ENCODE results near the gene FBXL22.
A peak's percentile ranks its signal among the peaks of the same experiment; 100 is the strongest.

The FBXL22 gene

GRCh38 chr15:63601026-63601703 lies 4.0 kb downstream of the FBXL22 start (continued):
- no peak for TF ChIP-seq PRDM2 (tag by site-specific recombination; IDR thresholded peaks at IDR 0.05; ENCODE audit: borderline replicate concordance)
- TF ChIP-seq ZNF580 (tag by site-specific recombination; IDR thresholded peaks at IDR 0.05), result no peak
- 0 out of 2 replicates have a peak, but pooled peaks have one; percentile 23 for TF ChIP-seq IKZF3 (tag by site-specific recombination; IDR thresholded peaks at IDR 0.05)
- TF ChIP-seq ZFP37 (tag by site-specific recombination; IDR thresholded peaks at IDR 0.05), result 0 out of 2 replicates have a peak, but pooled peaks have one; percentile 21
- TF ChIP-seq ZNF433 (tag by site-specific recombination; IDR thresholded peaks at IDR 0.05; ENCODE audit: low read depth), result no peak
- no peak for TF ChIP-seq KLF10 (tag by site-specific recombination; IDR thresholded peaks at IDR 0.05)
- no peak for TF ChIP-seq ZNF416 (tag by site-specific recombination; IDR thresholded peaks at IDR 0.05)
- no peak for TF ChIP-seq ZNF596 (tag by site-specific recombination; IDR thresholded peaks at IDR 0.05)
- TF ChIP-seq ZNF600 (tag by site-specific recombination; IDR thresholded peaks at IDR 0.05), result peak; percentile 27; the same call in 1 of the 2 replicates
- TF ChIP-seq ZNF221 (tag by site-specific recombination; IDR thresholded peaks at IDR 0.05; ENCODE audit: borderline replicate concordance), result no peak
- no peak; the same call in 1 of the 2 replicates for TF ChIP-seq WT1 (tag by site-specific recombination; IDR thresholded peaks at IDR 0.05)
- no peak for TF ChIP-seq ZNF354C (tag by site-specific recombination; IDR thresholded peaks at IDR 0.05; ENCODE audit: borderline replicate concordance, low read depth)
- TF ChIP-seq ZFP3 (tag by site-specific recombination; IDR thresholded peaks at IDR 0.05; ENCODE audit: low read depth), result no peak
- no peak for TF ChIP-seq GFI1B (tag by site-specific recombination; IDR thresholded peaks at IDR 0.05)
- no peak for TF ChIP-seq GLI4 (tag by site-specific recombination; IDR thresholded peaks at IDR 0.05)
- TF ChIP-seq ZNF529 (tag by site-specific recombination; IDR thresholded peaks at IDR 0.05; ENCODE audit: insufficient replicate concordance), result no peak
- TF ChIP-seq ZNF132 (tag by site-specific recombination; IDR thresholded peaks at IDR 0.05; ENCODE audit: borderline replicate concordance), result no peak
- TF ChIP-seq SCRT1 (tag by site-specific recombination; IDR thresholded peaks at IDR 0.05; ENCODE audit: borderline replicate concordance), result no peak
- no peak for TF ChIP-seq ZNF747 (tag by site-specific recombination; IDR thresholded peaks at IDR 0.05)
- no peak for TF ChIP-seq ZNF148 (tag by site-specific recombination; IDR thresholded peaks at IDR 0.05; ENCODE audit: borderline replicate concordance)
- no peak for TF ChIP-seq ZNF76 (tag by site-specific recombination; IDR thresholded peaks at IDR 0.05; ENCODE audit: borderline replicate concordance, low read depth)
- TF ChIP-seq ZNF555 (tag by site-specific recombination; conservative IDR thresholded peaks at IDR 0.05), result no peak
- no peak for TF ChIP-seq ZNF311 (tag by site-specific recombination; IDR thresholded peaks at IDR 0.05; ENCODE audit: borderline replicate concordance)
- peak; percentile 61 for TF ChIP-seq GLIS2 (tag by site-specific recombination; IDR thresholded peaks at IDR 0.05)
- no peak for TF ChIP-seq TSHZ1 (tag by site-specific recombination; IDR thresholded peaks at IDR 0.05; ENCODE audit: borderline replicate concordance)
- TF ChIP-seq KLF17 (tag by site-specific recombination; IDR thresholded peaks at IDR 0.05), result no peak
- TF ChIP-seq ZBTB1 (tag by site-specific recombination; IDR thresholded peaks at IDR 0.05), result no peak
